PC-9 (cell line): ENCODE measurements around the gene ASCC1. TPM values are rescaled to one million over a fixed set of nuclear protein-coding genes. Genes with fewer than 3 reads are reported as not detected.

Source experiments
- BruUV-seq: library from RNA; stranded (reverse); fragments of 400-500 nt; replicated peaks from 2 replicates; lab custom pipeline; 2021; lab: Mats Ljungman, UMichigan
- CTCF ChIA-PET: fragments of 300-600 bp; sonication (Branson Sonifier 250); formaldehyde crosslinking; loops from one replicate; lab custom pipeline; 2022; ENCODE audit warnings: antibody characterized with exemption; lab: Charles Lee
- POLR2A ChIA-PET: fragments of 300-600 bp; sonication (Branson Sonifier 250); formaldehyde crosslinking; loops from one replicate; lab custom pipeline; 2022; ENCODE audit warnings: antibody characterized with exemption; ENCODE audit not compliant: unreplicated experiment; lab: Charles Lee
- DNase-seq, 2 experiments: peaks; one replicate each; pipeline versions ENCODE4 v3.0.0 to v3.0.0-alpha.2; 2015 to 2022; ENCODE audit warnings: mixed read lengths in 1 of 2
- H2AFZ ChIP-seq: fragments of 200-600 bp; sonication (generic); 2 replicates; pipeline ENCODE4 v1.8.1; 2017; ENCODE audit warnings: antibody characterized with exemption
- H3F3A ChIP-seq: fragments of 200-600 bp; sonication (generic); 2 replicates; pipeline ENCODE4 v1.8.1; 2017; ENCODE audit warnings: antibody characterized with exemption, mild to moderate bottlenecking, low read depth; ENCODE audit not compliant: insufficient read depth
- H3K27ac ChIP-seq: fragments of 200-600 bp; sonication (generic); 2 replicates; pipeline ENCODE4 v1.6.1; 2016; ENCODE audit warnings: mixed run types
- H3K27me3 ChIP-seq: fragments of 200-600 bp; sonication (generic); 2 replicates; pipeline ENCODE4 v1.6.1; 2016; ENCODE audit warnings: low read depth, mixed run types; ENCODE audit not compliant: insufficient read depth
- H3K36me3 ChIP-seq: fragments of 200-600 bp; sonication (generic); 2 replicates; pipeline ENCODE4 v1.6.1; 2016; ENCODE audit warnings: low read depth, mixed run types
- H3K4me1 ChIP-seq: fragments of 200-600 bp; sonication (generic); replicated peaks from 2 replicates; pipeline ENCODE4 v1.6.1; 2016; ENCODE audit warnings: mixed run types; ENCODE audit not compliant: insufficient read depth
- H3K4me2 ChIP-seq: fragments of 200-600 bp; sonication (generic); 2 replicates; pipeline ENCODE4 v1.6.1; 2017; ENCODE audit warnings: mixed run types
- H3K4me3 ChIP-seq: fragments of 200-600 bp; sonication (generic); 2 replicates; pipeline ENCODE4 v1.6.1; 2016; ENCODE audit warnings: mixed run types
- H3K79me2 ChIP-seq: fragments of 200-600 bp; sonication (generic); 2 replicates; pipeline ENCODE4 v1.6.1; 2017; ENCODE audit warnings: low read depth, mixed run types
- H3K9me2 ChIP-seq: fragments of 200-600 bp; sonication (generic); 2 replicates; pipeline ENCODE4 v1.8.1; 2017; ENCODE audit warnings: mild to moderate bottlenecking; ENCODE audit not compliant: insufficient read depth
- H3K9me3 ChIP-seq: fragments of 200-600 bp; sonication (generic); 2 replicates; pipeline ENCODE4 v1.8.1; 2016; ENCODE audit warnings: low read depth; ENCODE audit not compliant: insufficient read depth
- H4K20me1 ChIP-seq: fragments of 200-600 bp; sonication (generic); 2 replicates; pipeline ENCODE4 v1.8.1; 2017; ENCODE audit not compliant: insufficient read depth
- CTCF ChIP-seq: fragments of 200-600 bp; sonication (generic); conservative IDR thresholded peaks from 2 replicates; pipeline ENCODE4 v1.6.1; 2017; ENCODE audit warnings: mixed run types, antibody characterized with exemption, mild to moderate bottlenecking, moderate library complexity
- EZH2 ChIP-seq: fragments of 200-600 bp; sonication (generic); IDR thresholded peaks from 2 replicates; pipeline ENCODE4 v1.8.0; 2017; ENCODE audit warnings: antibody characterized with exemption, low read depth
- intact Hi-C: fragments of 100-400 bp; cut with micrococcal nuclease; formaldehyde crosslinking; loops from one replicate; pipeline ENCODE4 v1.10.0; 2022; ENCODE audit not compliant: unreplicated experiment
- total RNA-seq: library from RNA; stranded (reverse); gene quantifications from 2 replicates; pipeline ENCODE4 v1.2.3, GENCODE V29; 2021

ASCC1 gene
- total RNA-seq, 1 experiment from 2014 or later = 129 TPM

GRCh38 chr10:72050873-72051272 lies 165.2 kb downstream of the ASCC1 start:
- no TSS peak for BruUV-seq
- Histone ChIP-seq H4K20me1 (no peaks in the 10 kb centered on the region), H2AFZ (no peak overlapping the region), H3F3A (no peaks in the 10 kb centered on the region), H3K36me3 (no peaks in the 10 kb centered on the region), H3K4me3 (no peak overlapping the region), H3K9me3 (peaks cover 5% of the 10 kb centered on the region; the same call in 1 of the 2 replicates), H3K79me2 (no peaks in the 10 kb centered on the region), H3K4me1 (peaks cover 8% of the 10 kb centered on the region; the same call in 1 of the 2 replicates), H3K27ac (no peak overlapping the region), H3K4me2 (no peak overlapping the region), H3K27me3 (no peaks in the 10 kb centered on the region), H3K9me2 (no peaks in the 10 kb centered on the region)
- DNase-seq = no peak
- POLR2A ChIA-PET = no interaction called here
- CTCF ChIA-PET = no interaction called here
- TF ChIP-seq CTCF (no peak), EZH2 (no peak)
- intact Hi-C loops = no loop called here

DNA sequence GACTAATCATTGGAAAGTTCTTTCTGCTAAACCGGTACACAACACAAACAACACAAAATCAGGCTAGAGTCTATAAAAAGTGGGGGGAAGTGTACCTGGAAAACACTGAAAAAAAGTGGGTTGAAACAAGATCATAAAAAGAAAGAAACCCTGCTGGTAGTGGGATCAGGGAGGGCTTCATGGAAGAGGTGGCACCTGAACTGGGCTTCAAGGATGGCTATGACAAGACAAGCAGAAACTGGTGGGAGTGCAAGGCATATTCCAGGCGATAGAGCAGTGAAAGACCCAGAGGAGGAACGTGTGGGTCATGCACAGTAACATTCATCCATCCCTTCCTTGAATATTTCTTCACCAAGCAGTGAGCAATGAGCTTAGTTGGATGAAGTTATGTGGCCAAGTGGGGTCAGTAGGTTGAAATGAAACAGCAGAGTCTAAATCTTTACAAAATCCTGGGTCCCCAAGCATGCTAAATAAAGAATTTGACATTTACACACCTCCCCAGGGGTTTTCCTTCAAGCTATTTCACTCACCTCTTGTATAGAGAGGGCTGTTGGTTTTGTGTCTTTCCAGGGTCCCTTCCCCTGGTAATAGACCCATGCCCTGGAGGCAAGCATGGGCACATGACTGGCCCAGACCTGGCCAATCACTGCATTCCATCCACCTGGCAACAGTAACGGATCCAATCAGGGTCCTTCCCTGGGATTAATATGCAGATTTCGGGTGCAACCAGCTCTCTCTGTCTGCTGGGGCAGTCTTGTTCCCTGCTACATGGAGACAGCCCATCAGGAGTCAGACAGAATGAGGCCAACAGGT lies 165.9 kb downstream of the ASCC1 start:
- H3K27ac ChIP-seq = no peak overlapping the region
- peaks cover 5% of the 10 kb centered on the region; the same call in 1 of the 2 replicates for H3K9me3 ChIP-seq
- CTCF ChIA-PET = interaction anchor here (0.6 to 1.1 kb wide), 4 partner anchors 94 to 201 kb away, joined by 3 to 13 read pairs (median 8); no protein-coding TSS in a partner anchor
- no peaks in the 10 kb centered on the region for H4K20me1 ChIP-seq
- POLR2A ChIA-PET = interaction anchor here (0.7 kb wide), 1 partner anchor 11 kb away, joined by 15 read pairs; no protein-coding TSS in a partner anchor
- no peak overlapping the region for H3K4me3 ChIP-seq
- H2AFZ ChIP-seq = no peak overlapping the region
- H3K27me3 ChIP-seq = no peaks in the 10 kb centered on the region
- no peak overlapping the region for H3K4me2 ChIP-seq
- no peaks in the 10 kb centered on the region for H3F3A ChIP-seq
- no peaks in the 10 kb centered on the region for H3K79me2 ChIP-seq
- intact Hi-C loops = loop anchor here (2.0 to 10.0 kb wide), 4 partner anchors 121 to 738 kb away; partner anchors contain the start of gene CDH23
- H3K36me3 ChIP-seq = no peaks in the 10 kb centered on the region
- DNase-seq = no peak
- peaks cover 8% of the 10 kb centered on the region; the same call in 1 of the 2 replicates for H3K4me1 ChIP-seq
- no TSS peak for BruUV-seq
- TF ChIP-seq CTCF (no peak), EZH2 (no peak)
- no peaks in the 10 kb centered on the region for H3K9me2 ChIP-seq

DNA sequence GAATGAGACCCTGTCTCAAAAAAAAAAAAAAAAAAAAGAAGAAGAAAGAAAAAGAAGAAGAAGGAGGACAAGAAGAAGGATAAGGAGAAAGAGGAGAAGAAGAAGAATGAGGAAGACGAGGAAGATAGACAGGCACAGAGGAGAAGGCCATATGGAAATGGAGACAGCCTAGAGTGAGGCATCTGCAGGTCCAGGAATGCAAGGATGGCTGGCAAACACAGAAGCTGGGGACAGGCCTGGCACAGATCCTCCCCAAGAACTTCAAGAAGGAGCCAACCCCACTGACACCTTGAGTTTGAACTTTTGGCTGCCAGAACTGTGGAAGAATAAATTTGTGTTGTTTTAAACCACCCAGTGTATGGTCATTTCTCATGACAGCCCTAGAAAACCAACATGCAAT lies 166.6 kb downstream of the ASCC1 start:
- Histone ChIP-seq H2AFZ (no peak overlapping the region), H4K20me1 (no peaks in the 10 kb centered on the region), H3K4me1 (peaks cover 8% of the 10 kb centered on the region; the same call in 1 of the 2 replicates), H3F3A (no peaks in the 10 kb centered on the region), H3K27me3 (no peaks in the 10 kb centered on the region), H3K9me2 (no peaks in the 10 kb centered on the region), H3K36me3 (no peaks in the 10 kb centered on the region), H3K4me2 (no peak overlapping the region), H3K79me2 (no peaks in the 10 kb centered on the region), H3K27ac (no peak overlapping the region), H3K4me3 (no peak overlapping the region), H3K9me3 (peaks cover 5% of the 10 kb centered on the region; the same call in 1 of the 2 replicates)
- no peak for DNase-seq
- no peak for TF ChIP-seq EZH2
- no peak for TF ChIP-seq CTCF
- BruUV-seq = no TSS peak
- intact Hi-C loops = loop anchor here (2.0 to 10.0 kb wide), 4 partner anchors 121 to 737 kb away; partner anchors contain the start of gene CDH23
- CTCF ChIA-PET = interaction anchor here (0.6 to 1.6 kb wide), 12 partner anchors 40 to 665 kb away, joined by 3 to 24 read pairs (median 6); no protein-coding TSS in a partner anchor
- POLR2A ChIA-PET = no interaction called here
